ENCODE measurements around the gene SPTB. TPM values are rescaled to one million over a fixed set of nuclear protein-coding genes. Genes with fewer than 3 reads are reported as not detected.

SPTB gene
- total RNA-seq, 1 experiment from 2014 or later = 1.4 TPM

DNA sequence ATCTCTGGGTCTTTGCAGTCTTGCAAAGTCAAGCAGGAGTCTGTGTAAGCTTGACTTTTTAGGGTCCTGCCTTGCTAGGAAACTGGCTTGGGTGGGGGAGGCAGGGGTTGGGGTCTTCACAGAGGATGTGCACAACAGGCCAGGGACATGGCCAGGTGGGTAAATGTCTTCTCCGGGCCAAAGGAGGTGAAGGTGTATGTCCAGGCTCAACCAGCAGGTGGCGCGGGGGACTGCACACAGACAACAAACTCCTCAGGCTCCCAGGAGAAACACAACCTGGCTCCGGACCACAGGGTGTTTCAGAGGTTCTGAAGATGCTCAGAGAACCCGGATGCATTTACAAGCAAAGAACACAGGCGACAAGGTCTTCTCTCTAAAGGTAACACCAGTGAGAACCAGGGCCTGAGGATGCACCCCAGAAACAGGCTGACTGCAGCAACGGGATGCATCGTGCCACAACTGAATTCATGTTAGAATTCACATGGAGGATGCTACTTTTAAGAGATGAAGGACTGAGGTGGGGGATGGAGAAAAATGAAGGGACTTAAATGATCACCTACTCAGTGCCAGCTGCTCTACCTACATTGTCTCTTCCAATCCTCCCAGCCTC is 119.5 kb downstream of the SPTB start:
- Histone ChIP-seq H3K4me3 (no peak overlapping the region), H3K27me3 (no peaks in the 10 kb centered on the region), H3K36me3 (no peaks in the 10 kb centered on the region), H3K9me3 (replicated peaks) (no peaks in the 10 kb centered on the region), H3K27ac (no peak overlapping the region), H3K4me1 (peaks cover 55% of the 10 kb centered on the region)
- peak; percentile 36 to 59 for DNase-seq

DNA sequence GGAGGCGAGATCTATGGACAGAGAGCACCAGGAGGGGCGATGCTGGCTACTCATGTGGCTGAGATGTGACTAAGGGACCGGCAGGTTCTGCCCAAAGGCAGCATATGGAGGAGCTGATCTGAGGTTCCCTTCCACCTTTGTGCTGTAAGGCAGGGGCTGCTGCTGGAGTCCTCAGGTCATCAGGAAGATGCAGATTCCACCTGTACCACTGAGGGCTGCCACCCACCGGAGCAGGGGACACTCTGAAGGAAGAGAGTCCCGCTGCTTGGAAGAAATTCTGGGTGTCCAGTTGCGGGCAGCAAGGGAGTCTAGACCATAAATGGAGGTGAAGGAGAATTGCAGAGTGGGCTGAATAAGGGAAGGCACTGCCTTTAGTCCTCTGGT is 120.2 kb downstream of the SPTB start:
- Histone ChIP-seq H3K4me3 (no peak overlapping the region), H3K4me1 (peaks cover 55% of the 10 kb centered on the region), H3K9me3 (replicated peaks) (no peaks in the 10 kb centered on the region), H3K36me3 (no peaks in the 10 kb centered on the region), H3K27ac (no peak overlapping the region), H3K27me3 (no peaks in the 10 kb centered on the region)
- no peak for DNase-seq

DNA sequence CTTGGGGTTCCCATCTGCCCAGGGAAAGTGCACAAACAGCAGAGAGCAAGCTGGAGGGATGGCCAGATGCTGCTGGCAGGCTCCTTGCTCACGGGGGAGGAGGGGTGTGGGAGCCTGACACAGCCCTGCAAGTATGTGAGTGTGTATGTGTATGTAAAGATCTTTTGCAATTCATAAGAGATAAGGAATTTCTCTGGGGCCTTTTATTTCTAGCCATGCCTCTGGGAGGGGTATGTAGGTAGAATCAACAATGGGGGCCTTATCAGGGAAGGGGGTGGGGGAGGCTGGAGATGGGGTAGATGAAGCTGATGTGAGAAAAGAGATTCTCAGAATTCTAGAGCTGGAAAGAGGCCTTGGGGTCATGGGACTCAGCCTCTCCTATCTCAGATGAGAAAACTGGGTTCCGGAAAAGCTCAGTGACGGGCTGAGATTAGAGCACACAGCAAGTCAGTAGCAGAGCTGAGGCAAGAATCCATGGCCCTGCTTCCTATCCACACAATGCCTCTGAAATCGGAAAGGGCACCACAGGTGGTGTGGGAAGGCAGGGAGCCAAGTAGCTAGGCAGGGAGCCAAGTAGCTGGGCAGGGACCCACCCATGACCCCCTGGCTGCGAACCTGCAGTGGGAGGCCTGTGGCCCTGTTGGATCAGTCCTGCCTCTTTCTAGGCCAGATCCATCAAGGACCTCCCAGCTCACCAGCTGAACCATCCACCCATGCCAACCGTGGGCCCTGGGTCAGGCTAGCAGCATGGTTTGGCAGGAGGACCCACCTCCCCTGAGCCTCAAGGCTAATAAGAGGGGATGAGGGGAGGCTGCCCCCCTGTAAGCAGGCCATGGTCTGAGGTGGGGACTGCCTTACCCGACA is 120.8 kb downstream of the SPTB start:
- Histone ChIP-seq H3K9me3 (replicated peaks) (no peaks in the 10 kb centered on the region), H3K36me3 (no peaks in the 10 kb centered on the region), H3K27me3 (no peaks in the 10 kb centered on the region), H3K4me1 (peaks cover 55% of the 10 kb centered on the region), H3K4me3 (no peak overlapping the region), H3K27ac (no peak overlapping the region)
- peak; percentile 39 to 58 for DNase-seq

DNA sequence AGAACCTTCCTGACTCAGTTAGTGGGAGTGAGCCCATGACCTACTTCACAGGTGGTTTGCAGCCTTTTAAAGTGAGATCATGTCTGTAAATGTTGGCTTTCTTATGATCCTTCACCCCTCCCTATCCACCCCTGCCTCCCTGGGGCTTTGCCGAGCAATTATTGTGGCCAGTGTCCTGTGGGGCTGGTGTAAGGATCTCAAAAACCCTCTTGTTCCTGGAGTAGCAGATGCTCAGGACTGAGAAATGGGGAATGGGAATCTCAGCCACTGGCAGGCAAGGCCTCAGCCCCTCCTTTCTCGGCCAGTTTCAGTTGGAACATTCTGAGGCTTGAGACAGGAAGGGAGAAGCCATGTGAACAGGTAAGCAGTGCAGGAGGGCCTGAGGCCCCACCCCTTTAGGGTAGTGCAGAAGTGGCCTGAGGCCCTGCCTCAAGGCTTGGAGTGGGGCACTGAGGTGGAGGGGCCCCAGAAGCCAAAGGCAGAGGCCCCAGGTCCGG is 121.6 kb downstream of the SPTB start:
- H3K27me3 ChIP-seq = no peaks in the 10 kb centered on the region
- no peaks in the 10 kb centered on the region for H3K36me3 ChIP-seq
- DNase-seq = peak in 1 of 2 experiments; percentile 49
- H3K4me3 ChIP-seq = no peak overlapping the region
- H3K27ac ChIP-seq = no peak overlapping the region
- H3K4me1 ChIP-seq = peaks cover 49% of the 10 kb centered on the region
- H3K9me3 ChIP-seq (replicated peaks) = no peaks in the 10 kb centered on the region

DNA sequence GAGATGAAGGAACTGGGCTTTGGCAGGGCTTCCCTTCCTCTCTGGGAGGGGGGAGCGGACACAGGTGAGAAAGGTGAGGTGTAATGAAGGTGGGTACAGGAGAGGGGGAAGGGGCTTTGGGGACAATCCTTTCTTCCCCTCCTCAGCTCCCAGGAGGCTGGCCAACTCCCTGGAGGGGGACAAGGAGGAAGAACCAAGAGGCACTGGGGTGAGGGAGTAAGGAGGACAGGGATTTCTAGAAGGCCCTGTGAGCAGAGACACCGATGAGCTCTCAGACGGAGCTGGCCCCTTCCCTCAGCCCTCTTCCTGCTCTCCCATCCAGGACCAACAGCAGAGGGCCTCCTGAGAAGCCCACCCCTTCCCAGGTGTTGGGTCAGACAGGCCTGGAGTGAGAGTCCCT is 122.1 kb downstream of the SPTB start:
- no peaks in the 10 kb centered on the region for H3K36me3 ChIP-seq
- H3K4me3 ChIP-seq = no peak overlapping the region
- DNase-seq = no peak
- H3K4me1 ChIP-seq = peaks cover 44% of the 10 kb centered on the region
- no peak overlapping the region for H3K27ac ChIP-seq
- no peaks in the 10 kb centered on the region for H3K27me3 ChIP-seq
- H3K9me3 ChIP-seq (replicated peaks) = no peaks in the 10 kb centered on the region

DNA sequence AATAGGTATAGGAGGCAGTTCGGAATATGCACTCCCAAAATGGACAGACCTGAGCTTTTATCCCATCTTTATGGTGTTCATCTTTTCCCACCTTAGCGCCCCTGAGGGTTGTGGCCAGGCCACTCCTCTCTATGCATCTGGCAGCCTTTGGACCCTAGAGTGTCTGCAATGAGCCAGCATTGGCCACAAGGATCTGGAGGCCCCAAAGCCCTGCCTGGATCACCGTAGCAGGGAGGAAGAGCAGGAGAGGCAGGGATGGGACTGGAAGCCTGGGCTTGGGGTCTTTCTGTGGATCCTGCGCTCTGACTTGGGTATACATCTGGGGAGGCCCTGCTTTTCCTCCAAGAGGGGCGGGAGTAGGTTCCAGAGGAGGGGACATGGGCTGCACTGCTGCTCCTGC is 123.0 kb downstream of the SPTB start:
- no peak overlapping the region for H3K4me3 ChIP-seq
- no peak overlapping the region for H3K27ac ChIP-seq
- no peaks in the 10 kb centered on the region for H3K27me3 ChIP-seq
- DNase-seq = no peak
- peaks cover 38% of the 10 kb centered on the region for H3K4me1 ChIP-seq
- no peaks in the 10 kb centered on the region for H3K36me3 ChIP-seq
- no peaks in the 10 kb centered on the region for H3K9me3 ChIP-seq (replicated peaks)

DNA sequence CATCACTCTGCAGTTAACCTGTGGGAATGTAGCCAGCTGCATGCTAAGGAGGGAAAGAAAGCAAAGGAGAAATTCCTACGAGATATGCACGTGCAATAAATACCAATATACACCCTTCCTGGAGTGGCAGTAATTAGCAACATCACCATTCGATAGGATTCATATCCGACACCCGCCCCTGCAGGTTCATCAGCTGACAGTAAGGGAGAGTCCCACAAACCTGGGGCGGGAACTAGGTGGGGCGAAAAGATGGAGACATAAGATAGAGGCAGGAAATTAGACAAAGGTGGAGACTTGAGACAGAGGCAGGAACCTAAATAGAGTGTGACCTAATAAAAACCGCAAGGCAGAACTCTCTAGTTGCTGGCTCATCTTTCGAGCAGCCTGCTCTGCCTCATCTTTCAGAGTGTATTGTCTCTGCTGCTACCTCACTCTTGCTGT is 123.9 kb downstream of the SPTB start:
- H3K36me3 ChIP-seq = no peaks in the 10 kb centered on the region
- DNase-seq = peak in 1 of 2 experiments; percentile 40
- H3K27me3 ChIP-seq = no peaks in the 10 kb centered on the region
- H3K9me3 ChIP-seq (replicated peaks) = no peaks in the 10 kb centered on the region
- no peak overlapping the region for H3K27ac ChIP-seq
- H3K4me3 ChIP-seq = no peak overlapping the region
- peaks cover 29% of the 10 kb centered on the region for H3K4me1 ChIP-seq

DNA sequence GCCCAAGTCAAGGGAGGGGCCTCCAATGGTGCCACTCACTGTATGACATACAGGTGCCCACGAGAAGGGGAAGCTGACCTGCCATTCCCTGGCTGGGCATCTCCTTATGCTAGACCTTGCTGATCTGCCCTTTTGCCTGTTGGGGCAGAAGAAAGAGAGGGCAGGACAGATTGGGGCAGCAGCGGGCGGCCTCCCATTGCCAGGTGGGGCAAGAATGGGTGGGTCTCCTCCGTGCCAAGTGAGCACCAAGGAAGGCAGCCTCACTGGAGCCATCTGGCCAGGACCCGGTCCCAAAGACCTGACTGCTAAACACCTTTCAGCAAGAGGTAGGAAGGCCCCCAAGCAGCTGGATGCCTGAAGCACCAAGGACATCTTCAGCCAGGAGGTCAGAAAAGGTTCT is 125.0 kb downstream of the SPTB start:
- Histone ChIP-seq H3K9me3 (replicated peaks) (no peaks in the 10 kb centered on the region), H3K27me3 (no peaks in the 10 kb centered on the region), H3K4me3 (no peak overlapping the region), H3K27ac (no peak overlapping the region), H3K4me1 (peaks cover 26% of the 10 kb centered on the region), H3K36me3 (no peaks in the 10 kb centered on the region)
- no peak for DNase-seq

DNA sequence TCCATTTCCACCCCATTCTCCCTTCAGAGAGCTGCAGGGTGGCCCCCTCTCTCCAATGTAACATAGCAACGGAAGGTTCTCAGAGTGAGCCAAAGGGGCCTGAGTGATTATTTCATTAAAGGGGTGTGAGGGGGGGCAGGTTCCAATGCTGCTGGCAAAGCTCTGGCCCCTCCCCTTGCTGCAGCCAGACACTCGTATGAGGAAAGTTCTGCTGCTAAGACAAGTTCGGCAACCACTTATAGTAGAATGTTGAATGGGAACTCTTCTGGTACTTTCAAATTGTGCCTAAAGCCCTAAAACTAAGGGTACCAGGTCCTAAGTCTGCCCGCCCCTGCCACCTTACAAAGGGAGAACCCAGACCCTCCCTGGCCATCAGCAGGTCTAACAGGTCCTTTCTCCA is 125.7 kb downstream of the SPTB start:
- DNase-seq = no peak
- Histone ChIP-seq H3K9me3 (replicated peaks) (no peaks in the 10 kb centered on the region), H3K4me3 (no peak overlapping the region), H3K27ac (no peak overlapping the region), H3K27me3 (no peaks in the 10 kb centered on the region), H3K36me3 (no peaks in the 10 kb centered on the region), H3K4me1 (peaks cover 20% of the 10 kb centered on the region)

DNA sequence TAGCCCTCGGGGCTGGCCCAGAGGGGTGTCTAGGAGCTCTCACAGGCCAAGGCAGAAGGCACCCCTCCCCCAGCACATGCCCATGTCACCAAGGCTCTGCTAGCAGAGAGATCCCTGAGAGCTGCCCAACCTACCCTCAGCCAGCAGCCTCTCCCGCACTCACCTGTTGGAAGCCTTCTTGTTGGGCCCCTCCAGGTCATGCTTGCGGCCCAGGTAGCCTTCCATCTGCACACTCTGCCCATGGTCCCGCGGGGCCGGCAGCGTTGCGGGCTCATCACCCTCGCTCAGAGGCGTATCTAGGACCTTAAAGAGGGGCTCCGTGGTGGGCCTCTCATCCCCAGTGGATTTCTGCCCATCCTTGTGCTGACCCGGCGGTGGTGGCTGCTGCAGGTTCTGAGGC is 126.3 kb downstream of the SPTB start:
- Histone ChIP-seq H3K27me3 (no peaks in the 10 kb centered on the region), H3K36me3 (no peaks in the 10 kb centered on the region), H3K27ac (no peak overlapping the region), H3K4me1 (peaks cover 14% of the 10 kb centered on the region), H3K4me3 (no peak overlapping the region), H3K9me3 (replicated peaks) (no peaks in the 10 kb centered on the region)
- no peak for DNase-seq

DNA sequence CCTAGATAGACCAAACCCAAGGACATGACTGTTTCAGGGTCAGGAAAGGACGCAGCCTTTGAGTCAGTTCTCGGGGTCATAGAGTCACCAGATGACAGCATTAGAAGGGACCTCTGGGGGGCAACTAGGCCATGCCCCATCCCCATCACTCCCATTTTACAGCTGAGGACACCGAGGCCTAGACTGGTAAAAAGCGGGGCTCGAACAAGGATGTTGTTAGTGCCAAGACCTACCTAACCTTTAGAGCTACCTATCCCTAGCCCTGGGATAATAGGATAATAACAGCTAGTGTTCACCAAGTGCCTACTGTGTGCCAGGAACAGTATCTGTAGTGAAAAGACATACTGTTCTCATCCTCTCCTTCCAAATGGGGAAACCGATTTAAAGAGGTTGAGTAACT is 126.8 kb downstream of the SPTB start:
- no peak for DNase-seq
- Histone ChIP-seq H3K36me3 (no peaks in the 10 kb centered on the region), H3K27ac (no peak overlapping the region), H3K9me3 (replicated peaks) (no peaks in the 10 kb centered on the region), H3K4me3 (no peak overlapping the region), H3K4me1 (peaks cover 9% of the 10 kb centered on the region), H3K27me3 (no peaks in the 10 kb centered on the region)

DNA sequence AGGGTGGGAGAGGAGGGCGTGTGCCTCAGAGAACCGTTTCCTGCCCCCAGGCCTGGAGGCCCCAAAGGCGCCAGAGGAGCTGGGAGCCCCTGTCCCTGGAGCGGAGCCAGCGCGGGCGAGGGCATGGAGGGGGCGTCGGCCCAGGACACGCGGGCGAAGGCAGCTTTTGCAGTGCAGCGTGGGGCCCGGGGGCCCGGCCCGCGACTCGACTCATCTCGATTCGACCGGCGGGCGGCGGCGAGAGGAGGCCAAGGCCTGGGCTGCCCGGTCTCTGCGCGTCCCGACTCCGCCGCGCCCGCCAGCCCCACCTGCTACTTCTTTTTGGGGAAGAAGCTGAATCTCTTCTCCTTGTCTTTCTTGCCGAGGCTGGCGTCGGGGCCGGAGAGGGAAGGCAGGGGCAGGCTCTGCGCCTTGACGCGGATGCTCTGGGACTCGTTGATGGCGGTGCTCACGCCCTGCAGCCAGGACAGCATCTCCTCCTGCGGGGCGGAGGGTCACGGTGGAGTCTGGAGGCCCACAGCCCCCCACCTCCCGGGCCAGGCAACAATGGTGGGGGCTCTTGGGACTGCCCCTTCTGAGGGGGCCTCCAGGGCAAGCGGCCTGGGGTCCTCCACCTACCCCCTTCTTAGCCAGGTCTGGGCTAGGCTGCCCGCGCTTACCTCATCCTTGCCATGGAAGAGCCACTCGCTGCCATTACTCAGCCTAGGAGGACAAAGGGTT is 130.6 kb downstream of the SPTB start:
- DNase-seq = no peak

DNA sequence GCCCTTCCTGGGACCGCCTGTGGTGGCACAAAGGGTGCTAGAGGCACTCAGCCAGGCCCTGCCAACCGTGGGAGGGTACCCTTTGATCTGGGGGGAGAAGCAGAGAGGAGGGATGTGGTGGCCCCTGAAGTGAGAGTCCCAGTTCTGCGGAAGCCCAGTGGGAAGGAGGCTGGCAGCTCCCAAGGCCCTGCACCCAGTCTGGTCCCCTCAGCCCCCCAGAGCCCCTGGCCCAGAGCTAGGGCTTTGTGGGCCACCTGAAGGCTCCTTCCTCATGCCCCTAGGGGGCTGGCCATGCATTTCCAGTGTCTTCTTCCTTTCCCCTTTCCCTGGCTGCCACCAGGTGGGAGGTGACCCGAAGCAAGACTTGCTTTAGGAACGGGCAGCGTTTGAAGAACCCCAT is 131.2 kb downstream of the SPTB start:
- peaks cover 14% of the 10 kb centered on the region for H3K36me3 ChIP-seq
- H3K4me3 ChIP-seq = no peak overlapping the region
- no peaks in the 10 kb centered on the region for H3K4me1 ChIP-seq
- no peaks in the 10 kb centered on the region for H3K9me3 ChIP-seq (replicated peaks)
- H3K27ac ChIP-seq = no peak overlapping the region
- H3K27me3 ChIP-seq = no peaks in the 10 kb centered on the region
- DNase-seq = no peak

More for the DNA sequence above, 130.6 kb downstream of the SPTB start:
- no peak overlapping the region for H3K27ac ChIP-seq
- H3K36me3 ChIP-seq = peaks cover 8% of the 10 kb centered on the region
- no peaks in the 10 kb centered on the region for H3K27me3 ChIP-seq
- no peaks in the 10 kb centered on the region for H3K4me1 ChIP-seq
- no peak overlapping the region for H3K4me3 ChIP-seq
- no peaks in the 10 kb centered on the region for H3K9me3 ChIP-seq (replicated peaks)

DNA sequence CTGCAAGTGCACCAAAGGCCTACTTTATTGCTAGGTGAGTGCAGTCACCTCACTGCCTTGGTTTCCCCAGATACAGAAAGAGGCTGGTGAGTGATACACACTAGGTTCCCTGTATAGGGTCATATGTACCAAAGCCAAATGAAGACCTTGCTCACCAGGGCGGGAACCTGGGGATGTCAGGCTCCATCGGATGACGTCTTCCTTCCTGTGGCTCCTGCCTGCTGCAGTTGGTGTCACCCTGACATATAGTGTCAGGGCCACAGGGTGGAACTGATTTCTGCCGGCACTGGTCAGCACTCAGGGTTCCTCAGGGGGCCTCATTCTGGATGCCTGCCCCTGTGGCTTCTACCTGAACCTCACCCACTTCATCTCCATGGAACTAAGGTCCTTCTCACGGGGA is 132.4 kb downstream of the SPTB start:
- Histone ChIP-seq H3K9me3 (replicated peaks) (no peaks in the 10 kb centered on the region), H3K27ac (no peak overlapping the region), H3K27me3 (no peaks in the 10 kb centered on the region), H3K4me1 (no peaks in the 10 kb centered on the region), H3K4me3 (no peak overlapping the region), H3K36me3 (peaks cover 18% of the 10 kb centered on the region)
- no peak for DNase-seq
